SHP77 (cell line): ENCODE results near the gene KRI1.

Experiments used
- DNase-seq, 2 experiments: peaks; one replicate each; lab custom pipeline; 2025; lab: John Stamatoyannopoulos, UW

KRI1 gene

GRCh38 chr19:10518444-10519361 lies 47.1 kb downstream of the KRI1 start:
- no peak for DNase-seq

- DNase-seq, result peak in 1 of 2 experiments; percentile 16
Measured at GRCh38 chr19:10517760-10518443, 47.9 kb downstream of the KRI1 start.

- peak in 1 of 2 experiments; percentile 40 for DNase-seq
Measured at GRCh38 chr19:10517361-10517759, 48.5 kb downstream of the KRI1 start, which contains the start of gene S1PR5. Gene S1PR5, minus strand, starts transcription at chr19:10517447. Its CDS starts 2,436 bp downstream, at chr19:10515011.

GRCh38 chr19:10516671-10517286 lies 49.0 kb downstream of the KRI1 start:
- DNase-seq, result no peak

- DNase-seq, result no peak
Measured at GRCh38 chr19:10516064-10516385, 49.8 kb downstream of the KRI1 start.

GRCh38 chr19:10514211-10515145 lies 51.3 kb downstream of the KRI1 start:
- no peak for DNase-seq

- DNase-seq, result no peak
Measured at GRCh38 chr19:10513223-10513622, 52.6 kb downstream of the KRI1 start.

- DNase-seq, result no peak
Measured at GRCh38 chr19:10510301-10510802, 55.5 kb downstream of the KRI1 start.

GRCh38 chr19:10508707-10509106 lies 57.1 kb downstream of the KRI1 start:
- DNase-seq, result no peak

- DNase-seq, result no peak
Measured at GRCh38 chr19:10508036-10508435, 57.8 kb downstream of the KRI1 start.

GRCh38 chr19:10505583-10506229 lies 60.1 kb downstream of the KRI1 start:
- peak; percentile 57 to 68 for DNase-seq
